Mesenchymal stem cell (in vitro differentiated cells and primary cell): ENCODE data around the gene NOL6.
A peak's percentile ranks its signal among the peaks of the same experiment; 100 is the strongest.

ENCODE experiments used
- DNase-seq: peaks from one replicate; pipeline ENCODE4 v3.0.0-alpha.2; 2013
- H2AFZ ChIP-seq: one replicate; pipeline ENCODE4 v1.6.1; 2013; ENCODE audit warnings: low read depth, mild to moderate bottlenecking, control low read depth, inconsistent platforms, low read length, moderate library complexity
- H2AK5ac ChIP-seq: 2 replicates; pipeline ENCODE4 v1.6.1; 2013; ENCODE audit warnings: low read length, moderate library complexity, mild to moderate bottlenecking, inconsistent platforms; ENCODE audit not compliant: severe bottlenecking
- H2BK120ac ChIP-seq: one replicate; pipeline ENCODE4 v1.6.1; 2013; ENCODE audit warnings: low read depth, mild to moderate bottlenecking, inconsistent platforms, low read length, moderate library complexity
- H2BK12ac ChIP-seq, 2 experiments: one replicate each; pipeline ENCODE4 v1.6.1; 2013; ENCODE audit warnings: inconsistent platforms in 2 of 2, low read length in 2 of 2, mild to moderate bottlenecking in 2 of 2, moderate library complexity in 2 of 2, control low read depth in 1 of 2
- H2BK15ac ChIP-seq: one replicate; pipeline ENCODE4 v1.6.1; 2013; ENCODE audit warnings: mild to moderate bottlenecking, low read depth, inconsistent platforms; ENCODE audit not compliant: poor library complexity, severe bottlenecking
- H2BK5ac ChIP-seq: 2 replicates; pipeline ENCODE4 v1.6.1; 2013; ENCODE audit warnings: low read depth, mild to moderate bottlenecking, low read length, control low read depth, inconsistent platforms; ENCODE audit not compliant: poor library complexity, severe bottlenecking
- H3K14ac ChIP-seq, 2 experiments: one replicate each; pipeline ENCODE4 v1.6.1; 2013; ENCODE audit warnings: inconsistent platforms in 2 of 2, low read length in 2 of 2, control low read depth in 1 of 2, mild to moderate bottlenecking in 1 of 2, moderate library complexity in 1 of 2
- H3K18ac ChIP-seq, 2 experiments: one replicate each; pipeline ENCODE4 v1.6.1; 2013; ENCODE audit warnings: inconsistent platforms in 2 of 2, low read length in 2 of 2, control low read depth in 1 of 2, low read depth in 1 of 2, mild to moderate bottlenecking in 1 of 2
- H3K23ac ChIP-seq, 2 experiments: one replicate each; pipeline ENCODE4 v1.6.1; 2013; ENCODE audit warnings: inconsistent platforms in 2 of 2, low read length in 2 of 2, mild to moderate bottlenecking in 2 of 2, moderate library complexity in 2 of 2, control low read depth in 1 of 2
- H3K27ac ChIP-seq: 2 replicates; pipeline ENCODE4 v1.5.1; 2013; ENCODE audit warnings: mild to moderate bottlenecking, moderate library complexity, low read length, control low read depth, inconsistent platforms; ENCODE audit not compliant: poor library complexity, severe bottlenecking
- H3K27me3 ChIP-seq, 2 experiments: 2 replicates each; pipeline versions ENCODE4 v1.6.1 to v1.7.0; 2013; ENCODE audit warnings: low read length in 2 of 2, mild to moderate bottlenecking in 2 of 2, moderate library complexity in 2 of 2, control low read depth in 1 of 2, inconsistent platforms in 1 of 2; ENCODE audit not compliant: control insufficient read depth in 1 of 2, insufficient read depth in 1 of 2
- H3K36me3 ChIP-seq, 2 experiments: 2 replicates each; pipeline versions ENCODE4 v1.6.1 to v1.7.0; 2013; ENCODE audit warnings: low read length in 2 of 2, control low read depth in 1 of 2, inconsistent platforms in 1 of 2, low read depth in 1 of 2, mild to moderate bottlenecking in 1 of 2; ENCODE audit not compliant: insufficient read depth in 2 of 2, control insufficient read depth in 1 of 2
- H3K4ac ChIP-seq, 2 experiments: one replicate each; pipeline ENCODE4 v1.6.1; 2013; ENCODE audit warnings: inconsistent platforms in 2 of 2, low read length in 2 of 2, mild to moderate bottlenecking in 2 of 2, moderate library complexity in 2 of 2, control low read depth in 1 of 2, low read depth in 1 of 2
- H3K4me1 ChIP-seq: 2 replicates; pipeline ENCODE4 v1.6.1; 2013; ENCODE audit warnings: low read depth, low read length, control low read depth; ENCODE audit not compliant: control insufficient read depth, insufficient read depth
- H3K4me2 ChIP-seq: 2 replicates; pipeline ENCODE4 v1.6.1; 2013; ENCODE audit warnings: low read length, mild to moderate bottlenecking, inconsistent platforms; ENCODE audit not compliant: poor library complexity, severe bottlenecking
- H3K4me3 ChIP-seq, 2 experiments: 2 replicates each; pipeline versions ENCODE4 v1.5.1 to v1.7.0; 2013; ENCODE audit warnings: low read length in 2 of 2, mild to moderate bottlenecking in 2 of 2, control low read depth in 1 of 2, low read depth in 1 of 2; ENCODE audit not compliant: insufficient read depth in 1 of 2
- H3K79me1 ChIP-seq: replicated peaks from 2 replicates; pipeline ENCODE4 v1.6.1; 2013; ENCODE audit warnings: mild to moderate bottlenecking, control low read depth, low read length, inconsistent platforms; ENCODE audit not compliant: poor library complexity, severe bottlenecking
- H3K9ac ChIP-seq: 2 replicates; pipeline ENCODE4 v1.7.0; 2013; ENCODE audit warnings: mild to moderate bottlenecking, low read length, moderate library complexity
- H3K9me3 ChIP-seq: 2 replicates; pipeline ENCODE4 v1.7.0; 2013; ENCODE audit warnings: mild to moderate bottlenecking, low read length; ENCODE audit not compliant: control insufficient read depth
- H4K8ac ChIP-seq: one replicate; pipeline ENCODE4 v1.6.1; 2013; ENCODE audit warnings: inconsistent platforms, mild to moderate bottlenecking, low read length, moderate library complexity
- H4K91ac ChIP-seq: one replicate; pipeline ENCODE4 v1.6.1; 2013; ENCODE audit warnings: mild to moderate bottlenecking, low read length, inconsistent platforms
- WGBS: methylation state at CpG from one replicate; pipeline ENCODE4 v1.1.7; 2013; ENCODE audit warnings: mixed read lengths; 5-methylcytosine and 5-hydroxymethylcytosine counted together

Gene NOL6

GRCh38 chr9:33467526-33467925 is 6.2 kb downstream of the NOL6 start:
- Histone ChIP-seq H3K27ac (no peak overlapping the region), H2BK120ac (no peak overlapping the region), H3K4ac (no peak overlapping the region), H2AK5ac (no peak overlapping the region), H2BK5ac (no peak overlapping the region), H3K4me1 (peaks cover 5% of the 10 kb centered on the region), H3K4me3 (no peak overlapping the region), H3K36me3 (peaks cover 83 to 94% of the 10 kb centered on the region in 2 experiments), H4K91ac (no peak overlapping the region), H3K4me2 (no peak overlapping the region), H2BK15ac (no peak overlapping the region), H2BK12ac (no peak overlapping the region), H2AFZ (no peak overlapping the region), H3K9ac (no peak overlapping the region), H3K27me3 (no peaks in the 10 kb centered on the region), H3K14ac (no peak overlapping the region), H3K9me3 (no peaks in the 10 kb centered on the region), H3K23ac (no peak overlapping the region), H3K18ac (no peak overlapping the region), H4K8ac (no peak overlapping the region), H3K79me1 (peaks cover 43% of the 10 kb centered on the region)
- DNase-seq = no peak
- WGBS = 96% methylated on average over 7 of the region's 7 CpGs

GRCh38 chr9:33466565-33467495 is 6.9 kb downstream of the NOL6 start:
- no peak overlapping the region for H3K4ac ChIP-seq
- whole genome bisulfite sequencing = 84% methylated on average over 23 of the region's 24 CpGs
- no peak overlapping the region for H3K4me2 ChIP-seq
- no peaks in the 10 kb centered on the region for H3K27me3 ChIP-seq
- no peaks in the 10 kb centered on the region for H3K4me1 ChIP-seq
- no peak overlapping the region for H2BK5ac ChIP-seq
- H3K18ac ChIP-seq = no peak overlapping the region
- H2BK15ac ChIP-seq = no peak overlapping the region
- H3K27ac ChIP-seq = no peak overlapping the region
- H3K36me3 ChIP-seq = peaks cover 85 to 96% of the 10 kb centered on the region in 2 experiments
- no peak overlapping the region for H4K8ac ChIP-seq
- H3K23ac ChIP-seq = no peak overlapping the region
- peak; percentile 37 for DNase-seq
- no peak overlapping the region for H3K9ac ChIP-seq
- no peaks in the 10 kb centered on the region for H3K9me3 ChIP-seq
- H2AFZ ChIP-seq = no peak overlapping the region
- H4K91ac ChIP-seq = no peak overlapping the region
- H2AK5ac ChIP-seq = no peak overlapping the region
- peaks cover 41% of the 10 kb centered on the region for H3K79me1 ChIP-seq
- no peak overlapping the region for H3K4me3 ChIP-seq
- H3K14ac ChIP-seq = no peak overlapping the region
- no peak overlapping the region for H2BK12ac ChIP-seq
- H2BK120ac ChIP-seq = no peak overlapping the region

- Histone ChIP-seq H3K18ac (no peak overlapping the region), H3K4ac (no peak overlapping the region), H3K23ac (no peak overlapping the region), H3K36me3 (peaks cover 91 to 96% of the 10 kb centered on the region in 2 experiments), H3K9ac (no peak overlapping the region), H3K9me3 (no peaks in the 10 kb centered on the region), H2BK15ac (no peak overlapping the region), H2AK5ac (no peak overlapping the region), H2AFZ (no peak overlapping the region), H3K27ac (no peak overlapping the region), H3K79me1 (peaks cover 38% of the 10 kb centered on the region), H4K91ac (no peak overlapping the region), H4K8ac (no peak overlapping the region), H3K27me3 (no peaks in the 10 kb centered on the region), H3K4me1 (no peaks in the 10 kb centered on the region), H2BK12ac (no peak overlapping the region), H3K14ac (no peak overlapping the region), H2BK5ac (no peak overlapping the region), H2BK120ac (no peak overlapping the region), H3K4me2 (no peak overlapping the region), H3K4me3 (no peak overlapping the region)
- no peak for DNase-seq
- 98% methylated on average over 27 of the region's 27 CpGs for WGBS
These were observed 7.8 kb downstream of the NOL6 start for GRCh38 chr9:33465596-33466564.

GRCh38 chr9:33465096-33465495 is 8.6 kb downstream of the NOL6 start:
- Histone ChIP-seq H3K4me3 (no peak overlapping the region), H2BK15ac (no peak overlapping the region), H3K23ac (no peak overlapping the region), H2BK120ac (no peak overlapping the region), H2AFZ (no peak overlapping the region), H3K4me2 (no peak overlapping the region), H3K79me1 (peaks cover 38% of the 10 kb centered on the region), H2BK12ac (no peak overlapping the region), H4K8ac (no peak overlapping the region), H3K14ac (no peak overlapping the region), H3K27ac (no peak overlapping the region), H3K18ac (no peak overlapping the region), H3K4me1 (no peaks in the 10 kb centered on the region), H3K36me3 (peaks cover 99 to 100% of the 10 kb centered on the region in 2 experiments), H2AK5ac (no peak overlapping the region), H3K9me3 (no peaks in the 10 kb centered on the region), H3K9ac (no peak overlapping the region), H2BK5ac (no peak overlapping the region), H3K27me3 (no peaks in the 10 kb centered on the region), H3K4ac (no peak overlapping the region), H4K91ac (no peak overlapping the region)
- DNase-seq = no peak
- WGBS = 93% methylated on average over 8 of the region's 9 CpGs
